ENCODE results near the gene SIM2.

SIM2 gene

GRCh38 chr21:36762642-36763041 is 63.7 kb downstream of the SIM2 start:
- no peaks in the 10 kb centered on the region for H3K27me3 ChIP-seq (ENCODE audit: insufficient read depth, poor library complexity, severe bottlenecking)
- no peak for TF ChIP-seq SPI1 (IDR thresholded peaks at IDR 0.05; ENCODE audit: borderline replicate concordance, low read depth)
- no peak for TF ChIP-seq GABPA (IDR thresholded peaks at IDR 0.05; ENCODE audit: low read depth)
- TF ChIP-seq, protein P1, sequence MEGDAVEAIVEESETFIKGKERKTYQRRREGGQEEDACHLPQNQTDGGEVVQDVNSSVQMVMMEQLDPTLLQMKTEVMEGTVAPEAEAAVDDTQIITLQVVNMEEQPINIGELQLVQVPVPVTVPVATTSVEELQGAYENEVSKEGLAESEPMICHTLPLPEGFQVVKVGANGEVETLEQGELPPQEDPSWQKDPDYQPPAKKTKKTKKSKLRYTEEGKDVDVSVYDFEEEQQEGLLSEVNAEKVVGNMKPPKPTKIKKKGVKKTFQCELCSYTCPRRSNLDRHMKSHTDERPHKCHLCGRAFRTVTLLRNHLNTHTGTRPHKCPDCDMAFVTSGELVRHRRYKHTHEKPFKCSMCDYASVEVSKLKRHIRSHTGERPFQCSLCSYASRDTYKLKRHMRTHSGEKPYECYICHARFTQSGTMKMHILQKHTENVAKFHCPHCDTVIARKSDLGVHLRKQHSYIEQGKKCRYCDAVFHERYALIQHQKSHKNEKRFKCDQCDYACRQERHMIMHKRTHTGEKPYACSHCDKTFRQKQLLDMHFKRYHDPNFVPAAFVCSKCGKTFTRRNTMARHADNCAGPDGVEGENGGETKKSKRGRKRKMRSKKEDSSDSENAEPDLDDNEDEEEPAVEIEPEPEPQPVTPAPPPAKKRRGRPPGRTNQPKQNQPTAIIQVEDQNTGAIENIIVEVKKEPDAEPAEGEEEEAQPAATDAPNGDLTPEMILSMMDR (IDR thresholded peaks at IDR 0.05; ENCODE audit: insufficient read depth, low read length): no peak
- no peak for TF ChIP-seq REST (IDR thresholded peaks at IDR 0.05; ENCODE audit: insufficient replicate concordance, low read depth)
- TF ChIP-seq POLR2AphosphoS5 (IDR thresholded peaks at IDR 0.05; ENCODE audit: low read depth): no peak
- H3K4me3 ChIP-seq (replicated peaks; ENCODE audit: insufficient read depth, low read length): no peak overlapping the region
- no peak for DNase-seq (ENCODE audit: low read depth in 1 of 2, low spot score in 1 of 2)
- H3K27ac ChIP-seq (replicated peaks): no peak overlapping the region

DNA sequence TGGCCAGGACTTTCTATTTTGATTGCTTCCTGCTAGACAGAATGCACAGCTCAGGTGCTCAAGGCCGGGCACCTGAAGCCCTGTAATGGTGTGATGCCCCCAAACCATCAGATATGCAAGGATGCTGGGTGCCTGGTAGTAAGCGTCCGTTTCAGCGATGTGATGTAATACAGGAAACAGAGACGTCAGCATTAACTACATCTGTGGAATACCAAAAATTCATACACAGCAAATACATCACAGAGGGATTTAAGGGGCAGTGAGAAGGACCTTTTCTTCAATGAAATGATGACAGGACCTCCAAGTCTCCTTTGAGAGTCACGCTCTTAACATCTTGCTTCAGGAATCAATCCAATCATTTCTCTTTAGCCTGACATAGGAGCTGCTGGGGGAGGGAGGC is 64.4 kb downstream of the SIM2 start:
- no peak for DNase-seq (ENCODE audit: low read depth in 1 of 2, low spot score in 1 of 2)
- Histone ChIP-seq H3K27ac (replicated peaks) (no peak overlapping the region), H3K4me3 (replicated peaks; ENCODE audit: insufficient read depth, low read length) (no peak overlapping the region), H3K27me3 (ENCODE audit: insufficient read depth, poor library complexity, severe bottlenecking) (no peaks in the 10 kb centered on the region)
- no peak for TF ChIP-seq SPI1 (IDR thresholded peaks at IDR 0.05; ENCODE audit: borderline replicate concordance, low read depth)
- no peak for TF ChIP-seq REST (IDR thresholded peaks at IDR 0.05; ENCODE audit: insufficient replicate concordance, low read depth)
- TF ChIP-seq GABPA (IDR thresholded peaks at IDR 0.05; ENCODE audit: low read depth): no peak
- TF ChIP-seq, protein P1 (IDR thresholded peaks at IDR 0.05; ENCODE audit: insufficient read depth, low read length): no peak
- no peak for TF ChIP-seq POLR2AphosphoS5 (IDR thresholded peaks at IDR 0.05; ENCODE audit: low read depth)

DNA sequence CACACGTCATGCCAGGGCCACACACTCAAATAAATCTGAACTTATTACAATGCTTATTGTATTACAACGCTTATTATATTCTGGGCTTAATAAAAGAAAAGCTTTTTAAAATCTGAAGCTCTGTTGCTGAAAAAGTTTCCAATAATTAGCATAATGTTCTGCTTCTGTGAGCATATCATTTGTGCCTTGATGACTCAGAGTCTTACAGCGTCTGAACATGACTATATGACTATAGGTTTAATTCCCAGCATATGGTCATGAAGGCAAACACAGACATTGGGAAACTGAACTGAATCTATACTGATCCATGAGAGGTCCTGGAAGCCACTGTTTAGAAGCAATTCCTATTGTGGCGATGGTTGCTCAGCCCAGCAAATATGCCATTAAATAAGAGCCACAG is 66.3 kb downstream of the SIM2 start:
- no peak for TF ChIP-seq REST (IDR thresholded peaks at IDR 0.05; ENCODE audit: insufficient replicate concordance, low read depth)
- no peak for TF ChIP-seq POLR2AphosphoS5 (IDR thresholded peaks at IDR 0.05; ENCODE audit: low read depth)
- TF ChIP-seq, protein P1 (IDR thresholded peaks at IDR 0.05; ENCODE audit: insufficient read depth, low read length): no peak
- TF ChIP-seq GABPA (IDR thresholded peaks at IDR 0.05; ENCODE audit: low read depth): no peak
- no peak for TF ChIP-seq SPI1 (IDR thresholded peaks at IDR 0.05; ENCODE audit: borderline replicate concordance, low read depth)
- peaks cover 3% of the 10 kb centered on the region for H3K27me3 ChIP-seq (ENCODE audit: insufficient read depth, poor library complexity, severe bottlenecking)
- no peak for DNase-seq (ENCODE audit: low read depth in 1 of 2, low spot score in 1 of 2)
- no peak overlapping the region for H3K4me3 ChIP-seq (replicated peaks; ENCODE audit: insufficient read depth, low read length)
- no peak overlapping the region for H3K27ac ChIP-seq (replicated peaks)
